Tibial nerve (tissue), 4 donors: ENCODE measurements around the gene TPTE. TPM values are rescaled to one million over a fixed set of nuclear protein-coding genes. Genes with fewer than 3 reads are reported as not detected.
"Not testable (repeated sequence)": the region's sequence is repeated elsewhere in the genome, so short reads cannot be mapped to it uniquely, and the experiment has no call there.

ENCODE experiments used
- DNase-seq, 2 donors: peaks; one replicate each; pipeline ENCODE4 v3.0.0-alpha.2; 2019; ENCODE audit warnings: low spot score in 2 of 2
- H3K27ac ChIP-seq, 4 donors: fragments of 200-600 bp; sonication (generic) in 3 of 4; one replicate each; pipeline ENCODE4 v1.5.1; 2017 to 2019; ENCODE audit warnings: mild to moderate bottlenecking in 1 of 4
- H3K27me3 ChIP-seq, 2 donors: fragments of 200-600 bp; sonication (generic) in 1 of 2; one replicate each; pipeline versions ENCODE4 v1.5.1 to v1.6.0; 2017 to 2019
- H3K36me3 ChIP-seq, 3 donors: fragments of 200-600 bp; sonication (generic); one replicate each; pipeline ENCODE4 v1.5.1; 2018 to 2019
- H3K4me1 ChIP-seq, 4 donors: fragments of 200-600 bp; sonication (generic) in 3 of 4; one replicate each; pipeline ENCODE4 v1.5.1; 2017 to 2019
- H3K4me3 ChIP-seq, 4 donors: fragments of 200-600 bp; sonication (generic) in 3 of 4; one replicate each; pipeline ENCODE4 v1.5.1; 2017 to 2019; ENCODE audit warnings: mild to moderate bottlenecking in 1 of 4, moderate library complexity in 1 of 4
- H3K9me3 ChIP-seq, 4 donors: fragments of 200-600 bp; sonication (generic) in 3 of 4; one replicate each; pipeline ENCODE4 v1.5.1; 2017 to 2019
- EP300 ChIP-seq, 2 donors: sonication (generic); formaldehyde crosslinking; IDR thresholded peaks; one replicate each; pipeline ENCODE4 v1.6.1; 2017; ENCODE audit warnings: antibody characterized with exemption in 2 of 2, mild to moderate bottlenecking in 1 of 2
- POLR2A ChIP-seq, 2 donors: fragments of 450-650 bp; IDR thresholded peaks; one replicate each; pipeline ENCODE4 v1.6.1; 2017; ENCODE audit warnings: antibody characterized with exemption in 2 of 2, mild to moderate bottlenecking in 2 of 2, moderate library complexity in 2 of 2
- WGBS, 2 donors: methylation state at CpG; one replicate each; pipeline ENCODE4 v1.1.5; 2018; 5-methylcytosine and 5-hydroxymethylcytosine counted together
- total RNA-seq, 4 donors: library from RNA; depleted of rRNA; stranded (reverse); fragments of >200 nt; gene quantifications; one replicate each; pipeline ENCODE4 v1.1.0, GENCODE V29; 2016
- TF ChIP-seq, protein P1 (sequence below), 5 experiments: fragments of 200-600 bp in 3 of 5; fragments of 450-650 bp in 2 of 5; sonication (generic) in 3 of 5; IDR thresholded peaks; one replicate each; pipeline ENCODE4 v1.5.1; 2016 to 2019; ENCODE audit warnings: antibody characterized with exemption in 5 of 5, mild to moderate bottlenecking in 3 of 5, moderate library complexity in 2 of 5

TPTE gene
- total RNA-seq, result not detected

- TF ChIP-seq EP300 (IDR thresholded peaks at IDR 0.05), result no peak
- no peak for TF ChIP-seq POLR2A (IDR thresholded peaks at IDR 0.05)
- TF ChIP-seq, protein P1, sequence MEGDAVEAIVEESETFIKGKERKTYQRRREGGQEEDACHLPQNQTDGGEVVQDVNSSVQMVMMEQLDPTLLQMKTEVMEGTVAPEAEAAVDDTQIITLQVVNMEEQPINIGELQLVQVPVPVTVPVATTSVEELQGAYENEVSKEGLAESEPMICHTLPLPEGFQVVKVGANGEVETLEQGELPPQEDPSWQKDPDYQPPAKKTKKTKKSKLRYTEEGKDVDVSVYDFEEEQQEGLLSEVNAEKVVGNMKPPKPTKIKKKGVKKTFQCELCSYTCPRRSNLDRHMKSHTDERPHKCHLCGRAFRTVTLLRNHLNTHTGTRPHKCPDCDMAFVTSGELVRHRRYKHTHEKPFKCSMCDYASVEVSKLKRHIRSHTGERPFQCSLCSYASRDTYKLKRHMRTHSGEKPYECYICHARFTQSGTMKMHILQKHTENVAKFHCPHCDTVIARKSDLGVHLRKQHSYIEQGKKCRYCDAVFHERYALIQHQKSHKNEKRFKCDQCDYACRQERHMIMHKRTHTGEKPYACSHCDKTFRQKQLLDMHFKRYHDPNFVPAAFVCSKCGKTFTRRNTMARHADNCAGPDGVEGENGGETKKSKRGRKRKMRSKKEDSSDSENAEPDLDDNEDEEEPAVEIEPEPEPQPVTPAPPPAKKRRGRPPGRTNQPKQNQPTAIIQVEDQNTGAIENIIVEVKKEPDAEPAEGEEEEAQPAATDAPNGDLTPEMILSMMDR (IDR thresholded peaks at IDR 0.05), result no peak
- H3K9me3 ChIP-seq, result peaks cover 0 to 30% (median 4%) of the 10 kb centered on the region in 4 donors
- WGBS, 2 donors, result 66 to 70% methylated on average over 66 of the region's 66 CpGs
- DNase-seq, result no peak
- no peaks in the 10 kb centered on the region for H3K27me3 ChIP-seq
- H3K4me3 ChIP-seq, result no peak within 1 kb of the TSS
- no peaks in the 10 kb centered on the region for H3K36me3 ChIP-seq
- no peaks in the 10 kb centered on the region for H3K4me1 ChIP-seq
- H3K27ac ChIP-seq, result no peak within 1 kb of the TSS
Measured at GRCh38 chr21:10521091-10521598, at the start of gene TPTE. Gene TPTE, plus strand, starts transcription at chr21:10521583. Its CDS starts 17,141 bp downstream, at chr21:10538724.

DNA sequence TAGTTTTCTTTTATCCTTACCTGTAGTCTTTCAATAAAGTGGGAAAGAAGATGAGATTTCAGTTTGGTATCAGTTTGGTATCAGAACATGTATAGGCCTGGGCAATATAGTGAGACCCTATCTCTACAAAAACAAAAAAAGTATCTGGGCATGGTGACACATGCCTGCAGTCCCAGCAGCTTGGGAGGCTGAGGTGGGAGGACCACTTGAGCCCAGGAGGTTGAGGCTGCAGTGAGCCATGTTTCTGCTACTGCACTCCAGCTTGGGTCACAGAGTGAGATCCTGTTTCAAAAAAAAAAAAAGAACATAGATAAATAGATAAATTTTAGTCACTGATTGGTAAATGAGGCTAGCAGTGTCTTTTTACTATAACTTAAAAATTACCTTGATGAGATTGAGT is 49.4 kb upstream of the TPTE start:
- H3K4me1 ChIP-seq, DNase-seq, H3K27ac ChIP-seq, H3K9me3 ChIP-seq, H3K4me3 ChIP-seq, H3K36me3 ChIP-seq, H3K27me3 ChIP-seq: not testable (repeated sequence)

- not testable (repeated sequence) for H3K9me3 ChIP-seq, H3K36me3 ChIP-seq, DNase-seq, H3K27ac ChIP-seq, H3K4me1 ChIP-seq, H3K27me3 ChIP-seq, H3K4me3 ChIP-seq
- WGBS, 2 donors, result 59 to 60% methylated on average over 7 of the region's 7 CpGs
Measured at GRCh38 chr21:10477794-10478193, 43.6 kb upstream of the TPTE start.

DNA sequence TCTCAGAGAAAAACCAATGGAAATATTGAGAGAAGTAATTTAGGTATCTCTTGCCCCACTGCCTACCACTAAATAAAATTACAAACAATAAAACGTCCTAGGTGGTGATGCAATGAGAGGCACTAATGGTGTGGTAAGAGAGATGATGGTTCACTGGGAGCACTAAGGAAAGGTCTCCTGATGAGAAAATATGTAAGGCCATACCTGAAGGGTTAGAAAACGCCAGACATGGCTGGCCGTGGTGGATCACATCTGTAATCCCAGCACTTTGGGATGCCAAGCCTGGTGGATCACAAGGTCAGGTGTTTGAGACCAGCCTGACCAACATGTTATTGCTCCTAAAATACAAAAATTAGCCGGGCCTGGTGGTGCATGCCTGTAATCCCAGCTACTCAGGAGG is 41.5 kb upstream of the TPTE start:
- H3K27ac ChIP-seq, H3K9me3 ChIP-seq, H3K4me1 ChIP-seq, H3K36me3 ChIP-seq, H3K27me3 ChIP-seq, DNase-seq, H3K4me3 ChIP-seq: not testable (repeated sequence)
- 40 to 41% methylated on average over 4 of the region's 4 CpGs for WGBS, 2 donors

- WGBS, 2 donors, result 60 to 65% methylated on average over 3 of the region's 3 CpGs
- H3K36me3 ChIP-seq, H3K4me3 ChIP-seq, H3K27ac ChIP-seq, DNase-seq, H3K27me3 ChIP-seq, H3K9me3 ChIP-seq, H3K4me1 ChIP-seq: not testable (repeated sequence)
Measured at GRCh38 chr21:10484864-10485263, 36.5 kb upstream of the TPTE start.

DNA sequence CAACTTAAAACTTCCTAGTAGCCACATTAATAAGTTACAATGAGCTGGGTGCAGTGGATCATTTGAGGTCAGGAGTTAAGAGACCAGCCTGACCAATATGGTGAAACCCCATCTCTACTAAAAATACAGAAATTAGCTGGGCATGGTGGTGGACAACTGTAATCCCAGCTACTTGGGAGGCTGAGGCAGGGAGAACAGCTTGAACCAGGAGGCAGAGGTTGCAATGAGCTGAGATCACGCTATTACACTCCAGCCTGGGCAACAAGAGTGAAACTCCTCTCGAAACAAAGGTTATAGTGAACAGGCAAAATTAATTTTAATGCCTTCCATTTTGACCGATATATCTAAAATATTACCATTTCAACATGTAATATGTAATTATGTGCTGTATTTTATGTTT is 30.9 kb upstream of the TPTE start:
- H3K4me1 ChIP-seq, H3K27me3 ChIP-seq, H3K4me3 ChIP-seq, H3K9me3 ChIP-seq, H3K36me3 ChIP-seq, DNase-seq, H3K27ac ChIP-seq: not testable (repeated sequence)
- WGBS, 2 donors, result 61 to 62% methylated on average over 3 of the region's 3 CpGs

DNA sequence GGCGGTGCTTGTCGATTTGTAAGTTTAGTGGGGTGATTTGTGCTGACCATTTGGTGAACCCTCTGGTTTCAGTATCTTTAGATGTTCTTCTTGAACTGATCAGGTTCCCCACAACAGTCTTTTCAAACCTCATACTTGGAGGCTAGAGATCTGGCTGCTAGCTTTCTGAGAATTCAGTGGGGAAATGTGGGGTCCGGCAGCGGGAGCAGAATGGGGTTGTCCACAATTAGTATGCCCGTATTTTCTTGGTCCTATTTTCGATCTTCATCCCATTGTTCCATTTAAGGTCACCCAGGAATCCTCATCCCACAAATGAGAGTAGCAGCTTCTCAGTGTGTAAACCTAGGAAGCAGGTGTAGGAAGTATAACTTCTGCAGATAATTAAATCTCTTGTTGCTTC is 10.3 kb upstream of the TPTE start:
- 65 to 68% methylated on average over 6 of the region's 6 CpGs for WGBS, 2 donors
- Histone ChIP-seq H3K4me3 (no peak overlapping the region), H3K27ac (no peak overlapping the region), H3K4me1 (no peaks in the 10 kb centered on the region), H3K36me3 (no peaks in the 10 kb centered on the region), H3K27me3 (no peaks in the 10 kb centered on the region), H3K9me3 (no peaks in the 10 kb centered on the region)
- DNase-seq, result no peak
- TF ChIP-seq, protein P1 (IDR thresholded peaks at IDR 0.05), result no peak
- TF ChIP-seq EP300 (IDR thresholded peaks at IDR 0.05) (no peak), POLR2A (IDR thresholded peaks at IDR 0.05) (no peak)

DNA sequence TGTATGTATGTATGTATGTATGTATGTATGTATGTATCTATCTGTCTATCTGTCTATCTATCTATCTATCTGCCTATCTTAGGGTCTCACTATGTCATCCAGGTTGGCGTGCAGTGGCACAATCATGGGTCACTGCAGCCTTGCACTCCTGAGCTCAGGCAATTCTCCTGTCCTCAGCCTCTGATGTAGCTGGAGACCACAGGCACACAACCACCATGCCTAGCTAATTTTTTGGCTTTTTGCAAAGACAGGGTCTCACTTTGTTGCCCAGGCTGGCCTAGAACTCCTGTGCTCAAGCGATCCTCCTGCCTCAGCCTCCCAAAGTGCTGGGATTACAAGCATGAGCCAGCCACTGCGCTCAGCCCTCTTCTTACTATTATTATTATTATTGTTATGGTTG is 4.5 kb upstream of the TPTE start:
- 87 to 88% methylated on average over 3 of the region's 3 CpGs for WGBS, 2 donors
- not testable (repeated sequence) for H3K27me3 ChIP-seq, H3K27ac ChIP-seq, H3K4me3 ChIP-seq, H3K4me1 ChIP-seq, H3K36me3 ChIP-seq, DNase-seq
- peaks cover 0 to 14% (median 2%) of the 10 kb centered on the region in 4 donors for H3K9me3 ChIP-seq

DNA sequence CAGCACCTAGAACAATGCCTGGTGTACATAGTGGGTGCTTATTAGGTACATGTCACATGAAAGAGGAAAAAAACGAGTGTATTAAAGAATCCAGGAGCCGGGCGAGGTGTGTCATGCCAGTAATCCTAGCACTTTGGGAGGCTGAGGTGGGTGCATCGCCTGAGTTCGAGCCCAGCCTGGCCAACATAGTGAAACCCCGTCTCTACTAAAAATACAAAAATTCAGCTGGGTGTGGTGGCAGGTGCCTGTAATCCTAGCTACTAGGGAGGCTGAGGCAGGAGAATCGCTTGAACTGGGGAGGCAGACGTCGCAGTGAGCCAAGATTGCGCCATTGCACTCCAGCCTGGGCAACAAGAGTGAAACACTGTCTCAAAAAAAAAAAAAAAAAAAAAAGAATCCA is 3.5 kb upstream of the TPTE start:
- H3K4me1 ChIP-seq, DNase-seq, H3K4me3 ChIP-seq, H3K27me3 ChIP-seq, H3K36me3 ChIP-seq, H3K27ac ChIP-seq: not testable (repeated sequence)
- 75 to 77% methylated on average over 10 of the region's 10 CpGs for WGBS, 2 donors
- peaks cover 0 to 19% (median 2%) of the 10 kb centered on the region in 4 donors for H3K9me3 ChIP-seq

DNA sequence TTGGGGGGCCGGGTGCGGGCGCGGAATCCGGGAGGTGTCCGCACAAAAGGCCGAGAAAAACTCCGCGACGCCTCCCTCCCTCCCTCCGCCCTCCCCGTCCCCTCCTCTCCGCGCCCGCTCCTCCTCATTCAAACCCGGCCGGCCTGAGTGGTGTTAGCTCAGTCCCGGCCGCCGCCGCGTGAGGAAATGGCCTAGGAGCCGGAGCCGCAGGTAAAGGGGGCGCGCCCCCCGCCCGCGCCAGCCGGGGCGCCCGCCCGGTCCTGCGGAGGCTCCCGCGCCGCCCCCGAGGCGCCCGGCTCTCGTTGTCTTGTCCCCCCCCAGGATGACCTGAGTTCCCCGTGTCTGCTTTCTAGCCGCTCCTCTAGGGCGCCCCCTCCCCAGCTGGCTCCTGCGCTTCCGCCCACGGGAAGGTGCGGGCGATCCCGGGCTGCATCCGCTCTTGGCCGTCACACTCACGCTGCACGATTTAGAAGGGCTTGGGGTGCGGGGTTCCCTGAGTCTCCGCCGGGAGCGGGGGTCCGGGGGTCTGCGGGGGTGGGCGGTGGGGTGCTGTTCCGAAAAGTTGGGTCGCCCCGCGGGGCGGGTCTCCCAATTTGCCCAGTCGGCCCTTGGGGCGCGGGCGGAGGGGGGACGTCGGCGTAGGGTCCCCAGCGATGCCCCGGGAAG is 585 bp downstream of the TPTE start:
- H3K27me3 ChIP-seq, H3K4me3 ChIP-seq, H3K27ac ChIP-seq, H3K36me3 ChIP-seq, H3K4me1 ChIP-seq, DNase-seq: not testable (repeated sequence)
- 66 to 71% methylated on average over 49 to 55 of the region's 75 CpGs for WGBS, 2 donors
- peaks cover 0 to 30% (median 4%) of the 10 kb centered on the region in 4 donors for H3K9me3 ChIP-seq
